SK-N-SH treated with all-trans-retinoic acid at 6 μM for 48 hours (cell line): ENCODE data around the gene REN.

ENCODE experiments used
- ATAC-seq: fragments of 200-7000 bp; cut with Tn5 transposase; 3 replicates; pipeline ENCODE4 v1.9.1; 2020; ENCODE audit warnings: mild to moderate bottlenecking, moderate library complexity
- ARNTL ChIP-seq: fragments of 450-650 bp; formaldehyde crosslinking; IDR thresholded peaks from 2 replicates; pipeline ENCODE4 v1.5.0; 2020; ENCODE audit warnings: low read depth, mild to moderate bottlenecking, moderate library complexity, borderline replicate concordance
- BACH2 ChIP-seq: fragments of 250-450 bp; sonication (Bioruptor Pico); IDR thresholded peaks from 2 replicates; pipeline ENCODE4 v1.9.0; 2021; ENCODE audit warnings: mild to moderate bottlenecking, borderline replicate concordance
- CSDC2 ChIP-seq: fragments of 250-450 bp; sonication (Bioruptor Pico); IDR thresholded peaks from 2 replicates; pipeline ENCODE4 v1.5.0; 2020; ENCODE audit warnings: mild to moderate bottlenecking, moderate library complexity
- ESRRG ChIP-seq: fragments of 250-450 bp; sonication (Bioruptor Pico); IDR thresholded peaks from 2 replicates; pipeline ENCODE4 v1.6.1; 2021; ENCODE audit warnings: mild to moderate bottlenecking
- ISL1 ChIP-seq: fragments of 250-450 bp; sonication (Bioruptor Pico); IDR thresholded peaks from 2 replicates; pipeline ENCODE4 v2.1.2; 2022; ENCODE audit warnings: mild to moderate bottlenecking, moderate library complexity
- OSR1 ChIP-seq: fragments of 250-450 bp; sonication (Bioruptor Pico); IDR thresholded peaks from 2 replicates; pipeline ENCODE4 v1.8.0; 2022; ENCODE audit warnings: moderate library complexity, mild to moderate bottlenecking, inconsistent platforms
- PPARA ChIP-seq: fragments of 250-450 bp; sonication (Bioruptor Pico); IDR thresholded peaks from 2 replicates; pipeline ENCODE4 v1.5.0; 2020; ENCODE audit warnings: mild to moderate bottlenecking, borderline replicate concordance
- RARB ChIP-seq: fragments of 250-450 bp; sonication (Bioruptor Pico); IDR thresholded peaks from 2 replicates; pipeline ENCODE4 v1.8.0; 2021; ENCODE audit warnings: mild to moderate bottlenecking, moderate library complexity
- SNAI2 ChIP-seq: fragments of 250-450 bp; sonication (Bioruptor Pico); IDR thresholded peaks from 2 replicates; pipeline ENCODE4 v1.5.0; 2020; ENCODE audit warnings: mild to moderate bottlenecking, moderate library complexity
- TCF4 ChIP-seq: fragments of 250-450 bp; sonication (Bioruptor Pico); IDR thresholded peaks from 2 replicates; pipeline ENCODE4 v1.8.0; 2021; ENCODE audit warnings: mild to moderate bottlenecking, moderate library complexity, borderline replicate concordance
- TOX ChIP-seq: fragments of 250-450 bp; sonication (Bioruptor Pico); IDR thresholded peaks from 2 replicates; pipeline ENCODE4 v1.8.0; 2021; ENCODE audit warnings: mild to moderate bottlenecking, moderate library complexity, borderline replicate concordance
- ZC3H10 ChIP-seq: fragments of 250-450 bp; sonication (Bioruptor Pico); IDR thresholded peaks from 2 replicates; pipeline ENCODE4 v1.5.1; 2021; ENCODE audit warnings: mild to moderate bottlenecking, moderate library complexity
- ZFP3 ChIP-seq: fragments of 250-450 bp; sonication (Bioruptor Pico); IDR thresholded peaks from 2 replicates; pipeline ENCODE4 v1.5.0; 2020; ENCODE audit warnings: mild to moderate bottlenecking, moderate library complexity
- ZFP30 ChIP-seq: fragments of 450-650 bp; formaldehyde crosslinking; IDR thresholded peaks from 2 replicates; pipeline ENCODE4 v1.5.0; 2022; ENCODE audit warnings: mild to moderate bottlenecking, moderate library complexity
- ZNF565 ChIP-seq: fragments of 450-650 bp; formaldehyde crosslinking; conservative IDR thresholded peaks from 2 replicates; pipeline ENCODE4 v1.5.0; 2020; ENCODE audit warnings: low read depth, mild to moderate bottlenecking, moderate library complexity
- ZNF8 ChIP-seq: fragments of 450-650 bp; formaldehyde crosslinking; IDR thresholded peaks from 2 replicates; pipeline ENCODE4 v1.5.0; 2020; ENCODE audit warnings: mild to moderate bottlenecking, moderate library complexity
- TF ChIP-seq, protein P1 (sequence below): fragments of 250-450 bp; sonication (Bioruptor Pico); IDR thresholded peaks from 2 replicates; pipeline ENCODE4 v1.5.1; 2020; ENCODE audit warnings: low read depth, mild to moderate bottlenecking, moderate library complexity
- TF ChIP-seq, protein P2 (sequence below): fragments of 250-450 bp; sonication (Bioruptor Pico); IDR thresholded peaks from 2 replicates; pipeline ENCODE4 v1.5.1; 2021; ENCODE audit warnings: mild to moderate bottlenecking, moderate library complexity
- TF ChIP-seq, protein P3 (sequence below): fragments of 250-450 bp; sonication (Bioruptor Pico); IDR thresholded peaks from 2 replicates; pipeline ENCODE4 v1.8.0; 2021; ENCODE audit warnings: low read depth, mild to moderate bottlenecking, moderate library complexity, borderline replicate concordance
- TF ChIP-seq, protein P4 (sequence below): fragments of 250-450 bp; sonication (Bioruptor Pico); IDR thresholded peaks from 2 replicates; pipeline ENCODE4 v1.8.0; 2020; ENCODE audit warnings: mild to moderate bottlenecking, moderate library complexity, borderline replicate concordance

REN gene

DNA sequence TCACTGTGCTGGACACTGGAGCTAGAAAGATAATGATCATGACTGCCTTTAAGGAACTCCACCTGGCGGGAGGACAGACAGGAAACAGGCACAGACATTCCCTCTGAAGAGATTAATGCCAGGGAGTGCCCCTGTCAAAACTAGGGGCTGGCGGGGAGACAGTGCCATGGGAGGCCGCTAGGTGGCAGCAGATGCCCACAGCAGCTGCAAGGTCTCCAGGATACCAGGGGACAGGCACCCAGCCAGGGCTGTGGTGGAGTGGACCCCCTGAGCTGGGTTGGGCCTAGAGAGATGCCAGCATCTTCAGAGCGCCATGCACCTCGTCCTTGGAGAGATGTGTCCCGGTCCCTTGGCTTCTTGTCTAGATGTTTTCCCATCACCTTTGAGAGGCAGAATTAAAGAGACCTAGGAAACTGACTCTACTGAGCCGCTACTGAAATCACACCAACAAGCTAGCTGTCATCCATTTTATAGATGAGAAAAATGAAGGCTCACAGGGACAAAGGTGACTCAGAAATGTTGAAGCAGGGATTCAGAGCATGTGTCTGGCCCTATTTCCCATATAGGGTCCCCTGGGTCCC lies 3.6 kb downstream of the REN start:
- ATAC-seq: peak; percentile 98
- TF ChIP-seq ISL1 (no peak), BACH2 (CRISPR knock-in tag) (no peak), TCF4 (CRISPR knock-in tag) (no peak), ZC3H10 (no peak), OSR1 (CRISPR knock-in tag) (no peak), ARNTL (CRISPR knock-in tag) (no peak), CSDC2 (no peak), SNAI2 (no peak), TOX (no peak)
- TF ChIP-seq, protein P1, sequence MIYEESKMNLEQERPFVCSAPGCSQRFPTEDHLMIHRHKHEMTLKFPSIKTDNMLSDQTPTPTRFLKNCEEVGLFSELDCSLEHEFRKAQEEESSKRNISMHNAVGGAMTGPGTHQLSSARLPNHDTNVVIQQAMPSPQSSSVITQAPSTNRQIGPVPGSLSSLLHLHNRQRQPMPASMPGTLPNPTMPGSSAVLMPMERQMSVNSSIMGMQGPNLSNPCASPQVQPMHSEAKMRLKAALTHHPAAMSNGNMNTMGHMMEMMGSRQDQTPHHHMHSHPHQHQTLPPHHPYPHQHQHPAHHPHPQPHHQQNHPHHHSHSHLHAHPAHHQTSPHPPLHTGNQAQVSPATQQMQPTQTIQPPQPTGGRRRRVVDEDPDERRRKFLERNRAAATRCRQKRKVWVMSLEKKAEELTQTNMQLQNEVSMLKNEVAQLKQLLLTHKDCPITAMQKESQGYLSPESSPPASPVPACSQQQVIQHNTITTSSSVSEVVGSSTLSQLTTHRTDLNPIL (CRISPR knock-in tag): no peak
- TF ChIP-seq, protein P2, sequence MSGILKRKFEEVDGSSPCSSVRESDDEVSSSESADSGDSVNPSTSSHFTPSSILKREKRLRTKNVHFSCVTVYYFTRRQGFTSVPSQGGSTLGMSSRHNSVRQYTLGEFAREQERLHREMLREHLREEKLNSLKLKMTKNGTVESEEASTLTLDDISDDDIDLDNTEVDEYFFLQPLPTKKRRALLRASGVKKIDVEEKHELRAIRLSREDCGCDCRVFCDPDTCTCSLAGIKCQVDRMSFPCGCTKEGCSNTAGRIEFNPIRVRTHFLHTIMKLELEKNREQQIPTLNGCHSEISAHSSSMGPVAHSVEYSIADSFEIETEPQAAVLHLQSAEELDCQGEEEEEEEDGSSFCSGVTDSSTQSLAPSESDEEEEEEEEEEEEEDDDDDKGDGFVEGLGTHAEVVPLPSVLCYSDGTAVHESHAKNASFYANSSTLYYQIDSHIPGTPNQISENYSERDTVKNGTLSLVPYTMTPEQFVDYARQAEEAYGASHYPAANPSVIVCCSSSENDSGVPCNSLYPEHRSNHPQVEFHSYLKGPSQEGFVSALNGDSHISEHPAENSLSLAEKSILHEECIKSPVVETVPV (CRISPR knock-in tag): no peak
- TF ChIP-seq, protein P3, sequence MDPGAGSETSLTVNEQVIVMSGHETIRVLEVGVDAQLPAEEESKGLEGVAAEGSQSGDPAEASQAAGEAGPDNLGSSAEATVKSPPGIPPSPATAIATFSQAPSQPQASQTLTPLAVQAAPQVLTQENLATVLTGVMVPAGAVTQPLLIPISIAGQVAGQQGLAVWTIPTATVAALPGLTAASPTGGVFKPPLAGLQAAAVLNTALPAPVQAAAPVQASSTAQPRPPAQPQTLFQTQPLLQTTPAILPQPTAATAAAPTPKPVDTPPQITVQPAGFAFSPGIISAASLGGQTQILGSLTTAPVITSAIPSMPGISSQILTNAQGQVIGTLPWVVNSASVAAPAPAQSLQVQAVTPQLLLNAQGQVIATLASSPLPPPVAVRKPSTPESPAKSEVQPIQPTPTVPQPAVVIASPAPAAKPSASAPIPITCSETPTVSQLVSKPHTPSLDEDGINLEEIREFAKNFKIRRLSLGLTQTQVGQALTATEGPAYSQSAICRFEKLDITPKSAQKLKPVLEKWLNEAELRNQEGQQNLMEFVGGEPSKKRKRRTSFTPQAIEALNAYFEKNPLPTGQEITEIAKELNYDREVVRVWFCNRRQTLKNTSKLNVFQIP (CRISPR knock-in tag): no peak

DNA sequence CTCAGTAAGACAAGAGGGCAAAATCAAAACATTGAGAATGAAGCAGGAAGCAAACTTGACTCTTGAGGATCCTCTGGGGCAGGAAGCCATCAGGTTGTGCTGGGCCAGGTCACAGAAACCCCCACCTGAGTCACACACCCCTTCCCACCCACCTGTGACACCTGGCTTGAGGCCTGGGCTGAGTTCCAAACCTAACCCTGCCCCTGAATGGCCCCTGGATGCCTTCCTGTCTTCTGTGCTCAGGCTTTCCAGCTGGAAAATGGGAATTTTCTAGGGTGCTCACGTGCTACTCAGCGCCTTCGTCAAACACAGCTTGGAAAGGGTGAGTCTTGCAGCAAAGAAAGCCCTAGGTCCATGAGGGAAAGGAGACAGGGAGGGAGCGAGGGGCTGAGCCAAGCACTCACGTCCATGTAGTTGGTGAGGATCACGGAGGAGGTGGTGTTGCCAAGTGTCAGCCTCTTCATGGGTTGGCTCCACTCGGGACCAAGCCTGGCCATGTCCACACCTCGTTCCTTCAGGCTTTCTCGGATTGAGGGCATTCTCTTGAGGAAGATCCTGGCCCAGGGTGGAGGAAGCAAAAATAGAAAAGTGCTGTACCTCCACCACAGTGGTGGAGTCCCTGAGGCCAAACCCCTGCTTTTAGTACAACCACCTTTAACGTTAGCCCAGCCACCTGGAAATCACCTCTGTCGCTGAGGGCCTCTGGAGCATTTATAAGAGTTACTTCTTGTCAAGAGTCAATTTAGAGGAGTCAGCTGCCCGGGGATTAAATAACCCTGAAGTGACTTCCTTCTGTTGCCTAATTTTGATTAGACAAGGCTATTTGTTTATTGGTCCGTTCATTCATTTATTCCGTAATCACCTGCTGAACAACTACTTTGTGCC lies 4.3 kb downstream of the REN start:
- TF ChIP-seq OSR1 (CRISPR knock-in tag) (no peak), ZFP30 (CRISPR knock-in tag) (no peak), ZC3H10 (no peak), ISL1 (no peak), PPARA (CRISPR knock-in tag) (no peak), ZFP3 (no peak), ZNF565 (CRISPR knock-in tag) (no peak), CSDC2 (no peak), BACH2 (CRISPR knock-in tag) (no peak), TOX (no peak), RARB (no peak), TCF4 (CRISPR knock-in tag) (no peak), ZNF8 (no peak)
- TF ChIP-seq, protein P3 (CRISPR knock-in tag): no peak
- TF ChIP-seq, protein P1 (CRISPR knock-in tag): no peak
- TF ChIP-seq, protein P4, sequence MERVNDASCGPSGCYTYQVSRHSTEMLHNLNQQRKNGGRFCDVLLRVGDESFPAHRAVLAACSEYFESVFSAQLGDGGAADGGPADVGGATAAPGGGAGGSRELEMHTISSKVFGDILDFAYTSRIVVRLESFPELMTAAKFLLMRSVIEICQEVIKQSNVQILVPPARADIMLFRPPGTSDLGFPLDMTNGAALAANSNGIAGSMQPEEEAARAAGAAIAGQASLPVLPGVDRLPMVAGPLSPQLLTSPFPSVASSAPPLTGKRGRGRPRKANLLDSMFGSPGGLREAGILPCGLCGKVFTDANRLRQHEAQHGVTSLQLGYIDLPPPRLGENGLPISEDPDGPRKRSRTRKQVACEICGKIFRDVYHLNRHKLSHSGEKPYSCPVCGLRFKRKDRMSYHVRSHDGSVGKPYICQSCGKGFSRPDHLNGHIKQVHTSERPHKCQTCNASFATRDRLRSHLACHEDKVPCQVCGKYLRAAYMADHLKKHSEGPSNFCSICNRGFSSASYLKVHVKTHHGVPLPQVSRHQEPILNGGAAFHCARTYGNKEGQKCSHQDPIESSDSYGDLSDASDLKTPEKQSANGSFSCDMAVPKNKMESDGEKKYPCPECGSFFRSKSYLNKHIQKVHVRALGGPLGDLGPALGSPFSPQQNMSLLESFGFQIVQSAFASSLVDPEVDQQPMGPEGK (CRISPR knock-in tag): no peak
- TF ChIP-seq, all 23 proteins: peak for 0
- ATAC-seq: no peak

DNA sequence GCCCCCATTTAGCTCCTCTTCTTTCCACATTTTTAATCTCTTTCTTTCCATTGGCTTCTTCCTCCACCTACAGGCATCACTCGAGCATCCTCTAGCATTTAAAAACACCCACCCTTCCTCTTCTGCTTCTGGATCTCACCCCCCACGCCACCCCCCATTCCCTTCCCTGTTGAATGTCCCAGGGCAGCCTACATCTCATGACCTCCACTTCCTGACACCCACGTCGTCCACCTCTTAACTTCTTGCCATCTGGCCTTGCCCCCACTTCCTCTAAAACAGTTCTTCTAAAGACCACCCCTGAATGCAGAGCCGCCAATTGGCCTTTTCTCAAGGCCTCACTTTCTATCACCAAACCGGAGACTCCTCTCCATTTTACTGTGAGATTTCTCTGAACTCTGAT lies 8.2 kb downstream of the REN start:
- no peak for ATAC-seq
- no peak for TF ChIP-seq SNAI2
- no peak for TF ChIP-seq RARB
- no peak for TF ChIP-seq ZFP3
- no peak for TF ChIP-seq ESRRG (CRISPR knock-in tag)
- TF ChIP-seq ZFP30 (CRISPR knock-in tag): no peak
- no peak for TF ChIP-seq ZNF565 (CRISPR knock-in tag)
- no peak for TF ChIP-seq PPARA (CRISPR knock-in tag)
- no peak for TF ChIP-seq ISL1
